NB4 (cell line): ENCODE measurements around the gene CD93.

ENCODE experiments used
- CTCF ChIP-seq: IDR thresholded peaks from one replicate; pipeline ENCODE4 v1.5.1; 2012; ENCODE audit warnings: low read depth, low read length
- MAX ChIP-seq: IDR thresholded peaks from 2 replicates; pipeline ENCODE4 v1.6.1; 2011; ENCODE audit warnings: low read depth, low read length
- MYC ChIP-seq: IDR thresholded peaks from 2 replicates; pipeline ENCODE4 v1.6.1; 2011; ENCODE audit warnings: low read depth, low read length
- POLR2A ChIP-seq: IDR thresholded peaks from 2 replicates; pipeline ENCODE4 v1.6.1; 2011; ENCODE audit warnings: mild to moderate bottlenecking; ENCODE audit not compliant: insufficient read length; ENCODE audit errors: extremely low read depth

GRCh38 chr20:23039136-23039875 is 46.8 kb downstream of the CD93 start:
- TF ChIP-seq CTCF: no peak
- no peak for TF ChIP-seq POLR2A
- no peak for TF ChIP-seq MAX
- TF ChIP-seq MYC: no peak
